Heart right ventricle (tissue), 16 donors: ENCODE measurements around the gene RGR. TPM values are rescaled to one million over a fixed set of nuclear protein-coding genes. Genes with fewer than 3 reads are reported as not detected.

ENCODE experiments used
- ATAC-seq, 8 donors: fragments of 200-7000 bp; cut with Tn5 transposase; one replicate each; pipeline ENCODE4 v1.9.1; 2020; ENCODE audit warnings: mild to moderate bottlenecking in 8 of 8, moderate library complexity in 8 of 8, moderate number of reproducible peaks in 1 of 8
- DNase-seq, 2 donors: peaks; one replicate each; pipeline ENCODE4 v3.0.0-alpha.2; 2020
- H3K27ac ChIP-seq, 10 donors: fragments of 200-600 bp; sonication (generic) in 2 of 10; one replicate each; pipeline versions ENCODE4 v1.5.0 to v1.8.0; 2020 to 2022; ENCODE audit warnings: mild to moderate bottlenecking in 3 of 10
- H3K27me3 ChIP-seq, 7 donors: fragments of 200-600 bp; one replicate each; pipeline ENCODE4 v1.8.0; 2021 to 2022; ENCODE audit warnings: mild to moderate bottlenecking in 2 of 7
- H3K36me3 ChIP-seq, 9 donors: fragments of 200-600 bp; sonication (generic) in 1 of 9; one replicate each; pipeline versions ENCODE4 v1.5.0 to v1.8.0; 2020 to 2022; ENCODE audit warnings: mild to moderate bottlenecking in 2 of 9
- H3K4me1 ChIP-seq, 9 donors: fragments of 200-600 bp; sonication (generic) in 1 of 9; one replicate each; pipeline versions ENCODE4 v1.5.0 to v1.8.0; 2020 to 2022; ENCODE audit warnings: mild to moderate bottlenecking in 4 of 9
- H3K4me3 ChIP-seq, 10 donors: fragments of 200-600 bp; sonication (generic) in 2 of 10; one replicate each; pipeline versions ENCODE4 v1.5.0 to v1.8.0; 2020 to 2022; ENCODE audit warnings: mild to moderate bottlenecking in 7 of 10, moderate library complexity in 2 of 10
- H3K9me3 ChIP-seq, 11 donors: fragments of 200-600 bp in 10 of 11; sonication (generic) in 2 of 11; one replicate each; pipeline versions ENCODE4 v1.5.0 to v1.8.0; 2013 to 2022; ENCODE audit warnings: mild to moderate bottlenecking in 2 of 11, control low read depth in 1 of 11, moderate library complexity in 1 of 11
- WGBS, 2 donors: extraction: QIAGEN DNeasy Blood & Tissue Kit; methylation state at CpG; one replicate each; pipeline ENCODE4 v1.1.7; 2013; ENCODE audit warnings: inconsistent platforms in 1 of 2; 5-methylcytosine and 5-hydroxymethylcytosine counted together
- intact Hi-C, 10 donors: fragments of 100-400 bp; cut with DNase I; formaldehyde crosslinking; loops; one replicate each; pipeline versions ENCODE4 v1.11.1 to v1.14.2; 2022
- polyA plus RNA-seq, 2 donors: library from polyadenylated mRNA; stranded (reverse); fragments of 200-250 nt; gene quantifications; one replicate each; pipeline ENCODE4 v1.2.3, GENCODE V29; 2013
- total RNA-seq, 10 donors: library from RNA; stranded (reverse); fragmentation: NEBNext Ultra II Directional in 3 of 10; extraction: Animal tissue kit (Norgen Biotek cat#: 25700) in 3 of 10; gene quantifications; one replicate each; pipeline versions ENCODE4 v1.2.1 to v1.2.4, GENCODE V29; 2021 to 2023
- TF ChIP-seq, protein P1 (sequence below), 9 donors: fragments of 200-600 bp; sonication (generic) in 2 of 9; IDR thresholded peaks; one replicate each; pipeline versions ENCODE4 v1.5.0 to v1.8.0; 2021 to 2022; ENCODE audit warnings: antibody characterized with exemption in 9 of 9, mild to moderate bottlenecking in 5 of 9, moderate library complexity in 1 of 9
- donor health status: Arrhythmogenic right ventricular cardiomyopathy.
- donor health status: ischemic (EF 13 %, LVEDD 7.1; RV severe dilation, severe dysfunction).
- donor health status: healthy with polysubstance abuse.
- donor health status: DM: no; HTN: yes; CAD: no.
- donor health status: DM: no; HTN: no; CAD: no.
- donor health status: ischemic (EF 25% LVEDD 6.9; RV normal size, moderate dysfunction).
- donor health status: ischemic (EF 25% LVEDD 5.7; RV mildly dilated, moderate dysfunction).
- donor health status: healthy.
- donor health status: DM: yes; HTN: yes; CAD: no.
- donor health status: Ischemic cardiomyopathy.
- donor health status: ischemic (EF 35%, LVEDD 5.7; RV mildly dilated, moderate dysfunction).
- donor health status: nonischemic (EF 11% LVEDD 7.7; RV severe dilation, severe dysfunction).
- donor health status: DM: yes; HTN: yes; CAD: no.
- donor health status: PGD.
- donor health status: ischemic (EF 29% LVEDD 5.4; RV normal size, mild dysfunction).
- donor health status: nonischemic (EF 23%, LVEDD 6.1; RV moderate dilation, normal function).

Gene RGR
- total and polyA plus RNA-seq, 12 donors: 0.13 to 4.0 (median 0.53) TPM; not detected in 5

DNA sequence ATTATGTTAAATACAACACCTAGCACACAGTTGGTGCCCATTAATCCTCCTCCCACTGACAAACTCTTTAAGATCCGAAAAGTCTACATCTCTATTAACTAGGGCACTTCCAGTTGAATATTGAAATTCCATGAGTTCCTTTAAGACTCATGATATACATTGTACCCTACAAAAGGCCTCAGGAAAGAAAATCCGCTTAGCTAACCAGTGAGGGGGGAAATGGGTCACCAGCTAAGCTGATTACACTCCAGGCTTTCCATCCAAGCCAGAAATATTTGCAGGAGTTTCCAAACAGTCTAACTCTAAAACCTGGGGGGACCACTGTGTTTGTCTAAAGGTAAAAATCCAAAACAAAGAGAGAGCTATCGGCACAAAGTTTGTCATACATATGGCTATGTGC, 18.2 kb upstream of the RGR start:
- Histone ChIP-seq H3K36me3 (no peaks in the 10 kb centered on the region), H3K27ac (no peak overlapping the region), H3K9me3 (no peaks in the 10 kb centered on the region), H3K4me3 (no peak overlapping the region), H3K4me1 (no peaks in the 10 kb centered on the region), H3K27me3 (peaks cover 0 to 30% (median 6%) of the 10 kb centered on the region in 7 donors)
- ATAC-seq (no peak), DNase-seq (no peak)
- WGBS, 2 donors: 75 to 77% methylated on average over 3 of the region's 3 CpGs
- intact Hi-C loops: no loop called here
- TF ChIP-seq, protein P1, sequence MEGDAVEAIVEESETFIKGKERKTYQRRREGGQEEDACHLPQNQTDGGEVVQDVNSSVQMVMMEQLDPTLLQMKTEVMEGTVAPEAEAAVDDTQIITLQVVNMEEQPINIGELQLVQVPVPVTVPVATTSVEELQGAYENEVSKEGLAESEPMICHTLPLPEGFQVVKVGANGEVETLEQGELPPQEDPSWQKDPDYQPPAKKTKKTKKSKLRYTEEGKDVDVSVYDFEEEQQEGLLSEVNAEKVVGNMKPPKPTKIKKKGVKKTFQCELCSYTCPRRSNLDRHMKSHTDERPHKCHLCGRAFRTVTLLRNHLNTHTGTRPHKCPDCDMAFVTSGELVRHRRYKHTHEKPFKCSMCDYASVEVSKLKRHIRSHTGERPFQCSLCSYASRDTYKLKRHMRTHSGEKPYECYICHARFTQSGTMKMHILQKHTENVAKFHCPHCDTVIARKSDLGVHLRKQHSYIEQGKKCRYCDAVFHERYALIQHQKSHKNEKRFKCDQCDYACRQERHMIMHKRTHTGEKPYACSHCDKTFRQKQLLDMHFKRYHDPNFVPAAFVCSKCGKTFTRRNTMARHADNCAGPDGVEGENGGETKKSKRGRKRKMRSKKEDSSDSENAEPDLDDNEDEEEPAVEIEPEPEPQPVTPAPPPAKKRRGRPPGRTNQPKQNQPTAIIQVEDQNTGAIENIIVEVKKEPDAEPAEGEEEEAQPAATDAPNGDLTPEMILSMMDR (IDR thresholded peaks at IDR 0.05): no peak

DNA sequence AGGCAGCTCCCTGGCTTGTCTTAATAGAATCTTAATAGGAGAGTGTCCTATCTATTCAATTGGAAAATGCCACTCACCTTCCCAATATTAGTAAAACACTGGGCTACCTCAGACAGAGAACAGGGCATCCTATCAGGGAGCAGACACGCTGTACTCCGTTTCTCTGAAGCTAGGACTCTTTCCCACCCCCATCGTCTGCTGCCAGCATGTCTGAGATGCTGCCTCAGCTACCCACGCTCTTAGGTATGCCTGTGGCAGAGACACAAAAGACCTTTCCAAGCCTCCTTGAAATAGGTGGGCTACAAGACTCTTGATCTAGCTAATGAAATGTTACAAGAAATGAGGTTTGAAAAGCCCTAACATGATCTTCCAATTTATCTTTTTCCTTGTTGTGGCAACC, 17.0 kb upstream of the RGR start:
- Histone ChIP-seq H3K9me3 (no peaks in the 10 kb centered on the region), H3K27ac (no peak overlapping the region), H3K36me3 (no peaks in the 10 kb centered on the region), H3K27me3 (peaks cover 0 to 22% (median 7%) of the 10 kb centered on the region in 7 donors), H3K4me1 (no peaks in the 10 kb centered on the region), H3K4me3 (no peak overlapping the region)
- TF ChIP-seq, protein P1 (IDR thresholded peaks at IDR 0.05): no peak
- no peak for DNase-seq
- 60 to 66% methylated on average over 4 of the region's 4 CpGs for WGBS, 2 donors
- no peak for ATAC-seq
- intact Hi-C loops: no loop called here

DNA sequence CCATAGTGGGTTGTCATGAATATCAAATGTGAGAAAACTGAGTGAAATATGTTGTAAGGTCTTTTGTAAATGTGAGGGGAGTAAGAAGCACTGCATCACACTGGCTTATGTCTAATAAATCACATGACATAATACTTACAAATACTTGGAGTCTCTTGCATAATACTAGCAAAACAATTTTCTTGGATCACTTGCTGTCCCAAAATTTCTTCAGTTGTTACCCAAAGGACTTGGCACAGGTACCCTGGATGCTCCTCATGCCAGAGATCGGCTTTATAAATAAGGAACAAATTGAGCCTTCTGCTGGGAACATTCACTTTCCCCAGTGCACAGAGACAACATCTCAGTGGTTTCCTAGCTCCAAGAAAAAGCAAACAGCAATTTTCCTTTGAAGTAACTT, 14.5 kb upstream of the RGR start:
- Histone ChIP-seq H3K4me1 (no peaks in the 10 kb centered on the region), H3K36me3 (no peaks in the 10 kb centered on the region), H3K27ac (no peak overlapping the region), H3K27me3 (peaks cover 0 to 18% (median 5%) of the 10 kb centered on the region in 7 donors), H3K4me3 (no peak overlapping the region), H3K9me3 (no peaks in the 10 kb centered on the region)
- DNase-seq (no peak), ATAC-seq (peak in 1 of 8 donors; percentile 20)
- TF ChIP-seq, protein P1 (IDR thresholded peaks at IDR 0.05): no peak
- intact Hi-C loops: no loop called here
- 78 to 97% methylated on average over 1 of the region's 1 CpG for WGBS, 2 donors

DNA sequence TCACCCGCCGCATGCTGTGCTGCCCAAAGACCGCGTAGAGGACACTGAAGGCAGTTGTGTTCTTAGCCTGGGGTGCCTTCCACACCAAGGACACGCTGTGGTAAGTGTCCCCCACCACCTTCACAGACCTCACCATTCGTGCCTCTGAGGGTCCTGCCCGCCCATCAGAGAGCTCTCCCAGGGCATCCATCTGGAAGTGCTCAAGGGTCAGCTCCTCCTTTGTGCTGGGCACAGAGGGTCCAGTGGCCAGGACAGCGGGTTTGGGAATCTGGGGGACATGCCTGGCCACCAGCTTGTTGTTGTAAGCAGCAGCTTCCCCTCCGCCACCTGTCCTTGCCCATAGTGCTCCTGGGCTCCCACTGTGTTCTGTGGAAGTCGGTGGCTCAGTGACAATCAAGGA, 12.5 kb upstream of the RGR start:
- intact Hi-C loops: no loop called here
- Histone ChIP-seq H3K9me3 (no peaks in the 10 kb centered on the region), H3K27me3 (peaks cover 0 to 26% (median 13%) of the 10 kb centered on the region in 7 donors), H3K27ac (no peak overlapping the region), H3K4me1 (no peaks in the 10 kb centered on the region), H3K36me3 (no peaks in the 10 kb centered on the region), H3K4me3 (no peak overlapping the region)
- ATAC-seq (no peak), DNase-seq (no peak)
- WGBS, 2 donors: 82 to 84% methylated on average over 10 of the region's 10 CpGs
- TF ChIP-seq, protein P1 (IDR thresholded peaks at IDR 0.05): no peak
